SHP77 treated with DMSO at 0.1 percent for 48 hours (cell line): ENCODE data around the gene C19orf67.

Experiments used
- DNase-seq: peaks from one replicate; lab custom pipeline; 2025; lab: John Stamatoyannopoulos, UW

The C19orf67 gene

GRCh38 chr19:14081797-14082674 lies 3.5 kb downstream of the C19orf67 start:
- no peak for DNase-seq

- peak; percentile 99 for DNase-seq
Measured at GRCh38 chr19:14080887-14081796, 4.4 kb downstream of the C19orf67 start.

- no peak for DNase-seq
Measured at GRCh38 chr19:14078411-14078810, 7.2 kb downstream of the C19orf67 start.

GRCh38 chr19:14073925-14074838 lies 11.4 kb downstream of the C19orf67 start:
- DNase-seq: no peak

- no peak for DNase-seq
Measured at GRCh38 chr19:14073261-14073924, 12.2 kb downstream of the C19orf67 start.

GRCh38 chr19:14072535-14073260 lies 12.9 kb downstream of the C19orf67 start, which contains the start of gene MISP3:
Gene MISP3 (plus strand): TSS chr19:14072786. CDS start chr19:14073310, 524 bp downstream.
- DNase-seq: no peak

GRCh38 chr19:14070268-14071050 lies 15.1 kb downstream of the C19orf67 start:
- no peak for DNase-seq

- no peak for DNase-seq
Measured at GRCh38 chr19:14066134-14066533, 19.4 kb downstream of the C19orf67 start.

- no peak for DNase-seq
Measured at GRCh38 chr19:14063105-14063504, 22.5 kb downstream of the C19orf67 start.

- DNase-seq: no peak
Measured at GRCh38 chr19:14062558-14062855, 23.1 kb downstream of the C19orf67 start.

- DNase-seq: no peak
Measured at GRCh38 chr19:14061751-14062557, 23.6 kb downstream of the C19orf67 start, which contains the start of gene PALM3. Gene PALM3 (minus strand): TSS chr19:14062076. CDS start chr19:14061980, 96 bp downstream.

GRCh38 chr19:14061081-14061749 lies 24.4 kb downstream of the C19orf67 start:
- DNase-seq: no peak

- no peak for DNase-seq
Measured at GRCh38 chr19:14059652-14060155, 25.9 kb downstream of the C19orf67 start.

GRCh38 chr19:14059093-14059480 lies 26.5 kb downstream of the C19orf67 start:
- no peak for DNase-seq

- no peak for DNase-seq
Measured at GRCh38 chr19:14058182-14059092, 27.1 kb downstream of the C19orf67 start.

- no peak for DNase-seq
Measured at GRCh38 chr19:14056741-14057356, 28.7 kb downstream of the C19orf67 start.
